Measurements from ENCODE around the gene IFI27.
"Not testable (repeated sequence)": the region's sequence is repeated elsewhere in the genome, so short reads cannot be mapped to it uniquely, and the experiment has no call there.

Gene IFI27

GRCh38 chr14:94126800-94127199 lies 16.3 kb downstream of the IFI27 start:
- DNase-seq, result no peak

- no peak for DNase-seq
Observed at GRCh38 chr14:94127330-94127729, 16.8 kb downstream of the IFI27 start.

DNA sequence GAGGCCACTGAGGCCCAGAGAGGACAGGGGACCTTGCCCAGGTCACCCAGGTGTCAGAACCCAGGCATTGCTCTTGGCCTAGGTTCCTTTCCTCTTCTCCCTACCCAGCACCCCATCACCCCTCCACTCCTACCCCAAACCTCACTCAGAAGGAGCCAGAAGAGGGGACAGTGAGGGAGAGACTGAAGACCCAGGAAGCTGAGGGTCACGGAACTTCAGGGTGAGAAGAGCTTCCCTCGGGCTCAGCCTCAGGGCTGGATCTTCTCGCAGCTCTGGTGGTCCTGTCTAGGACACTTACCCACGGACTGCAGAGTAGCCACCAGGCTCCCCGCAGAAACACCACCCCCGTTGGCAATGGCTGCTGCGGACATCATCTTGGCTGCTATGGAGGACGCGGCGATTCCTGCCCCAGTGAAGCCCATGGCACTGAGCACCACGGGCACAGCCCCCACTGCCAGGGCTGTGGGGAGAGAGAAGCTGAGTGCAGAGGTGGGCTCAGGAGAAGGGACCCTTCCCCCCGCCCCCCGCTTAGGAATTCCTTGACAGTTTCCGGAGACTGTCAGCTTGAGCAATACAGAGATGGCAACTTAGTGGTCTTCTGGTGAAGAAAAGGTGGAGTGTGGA lies 17.8 kb downstream of the IFI27 start:
- no peak for DNase-seq

DNA sequence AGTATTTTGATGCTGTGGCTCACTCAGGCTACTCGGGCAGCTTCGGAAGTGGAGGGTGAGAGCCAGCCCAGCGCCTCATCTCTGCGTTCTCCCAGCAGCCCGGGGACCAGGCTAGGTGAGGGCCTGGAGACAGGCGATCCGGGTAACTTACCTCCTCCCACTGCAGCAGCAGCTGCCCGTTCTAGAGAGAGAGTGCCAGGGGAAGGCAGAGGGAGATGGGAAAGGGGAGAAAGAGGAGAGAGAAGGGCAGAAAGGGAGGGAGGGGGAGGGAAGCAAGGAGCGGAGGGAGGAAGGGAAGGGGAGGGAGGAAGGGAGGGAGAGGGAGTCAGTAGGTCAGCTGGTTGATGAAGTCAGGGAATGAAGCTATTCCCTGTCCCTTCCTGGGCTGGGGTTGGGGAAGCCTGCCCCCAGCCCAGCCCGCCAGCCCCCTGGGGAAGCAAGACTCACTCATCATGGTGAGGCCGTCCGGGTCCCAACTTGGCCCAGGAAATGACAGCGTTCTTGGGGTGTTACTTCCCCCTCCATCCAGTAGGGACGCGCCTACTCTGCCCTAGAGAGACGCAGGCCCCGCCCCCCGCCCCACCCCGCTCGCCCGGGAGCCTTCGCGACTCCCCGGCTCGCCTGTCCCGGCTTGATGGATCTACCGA lies 18.7 kb downstream of the IFI27 start, which contains the start of gene IFI27L2:
IFI27L2 (minus strand) TSS at position 494 of the 647 bp plus-strand sequence; CDS start at position 454, 40 bp downstream.
- peak; percentile 74 to 75 for DNase-seq

DNA sequence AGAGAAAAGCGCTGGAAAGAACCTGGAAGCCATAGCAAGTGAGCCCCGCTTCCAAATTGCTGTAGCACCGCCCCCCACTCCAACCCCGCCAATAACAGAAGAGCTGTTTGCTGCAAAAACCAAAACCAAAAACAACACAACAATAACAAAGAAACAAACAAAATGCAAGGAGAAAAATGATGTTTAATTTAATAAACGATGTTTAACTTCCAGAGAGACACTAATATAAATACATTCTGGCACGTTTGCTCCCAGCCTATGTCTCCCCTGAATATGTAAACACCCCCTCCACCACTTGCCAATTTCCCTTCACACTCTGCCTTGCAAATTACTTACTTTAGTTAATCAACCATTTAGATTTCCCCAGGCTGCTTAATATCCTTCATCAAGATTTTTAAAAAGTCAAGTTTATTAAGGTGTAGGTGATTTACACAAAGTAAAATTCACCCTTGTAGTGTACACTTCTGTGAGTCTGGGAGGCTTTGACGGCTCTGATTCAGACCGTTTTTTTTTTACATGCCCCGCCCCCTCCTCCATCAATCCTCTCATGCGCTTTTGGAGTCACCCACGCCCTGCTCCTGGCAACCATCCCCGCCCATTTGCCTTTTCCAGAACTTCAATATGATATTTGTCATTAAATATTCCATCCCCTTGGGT lies 19.4 kb downstream of the IFI27 start:
- peak; percentile 32 to 45 for DNase-seq

GRCh38 chr14:94132285-94132887 lies 21.9 kb downstream of the IFI27 start:
- peak; percentile 56 to 70 for DNase-seq

DNA sequence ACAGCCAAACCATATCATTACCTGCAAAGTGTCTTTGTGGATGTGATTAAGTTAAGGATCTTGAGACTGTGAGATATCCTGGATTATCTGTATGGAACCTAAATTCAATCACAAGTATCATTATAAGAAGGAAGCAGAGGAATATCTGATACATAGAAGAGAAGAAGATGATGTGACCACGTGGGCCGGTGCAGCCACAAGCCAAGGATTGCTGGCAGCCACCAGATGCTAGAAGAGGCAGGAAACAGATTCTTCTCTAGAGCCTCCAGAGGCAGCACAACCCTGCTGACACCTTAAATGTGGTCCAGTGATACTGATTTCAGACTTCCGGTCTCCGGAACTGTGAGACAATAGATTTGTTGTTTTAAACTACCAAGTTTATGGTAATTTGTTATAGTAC lies 24.9 kb downstream of the IFI27 start:
- no peak for DNase-seq

- peak; percentile 91 to 94 for DNase-seq
Observed at GRCh38 chr14:94136575-94137331, 26.2 kb downstream of the IFI27 start.

- DNase-seq, result no peak
Observed at GRCh38 chr14:94138251-94138650, 27.7 kb downstream of the IFI27 start.

- DNase-seq, result no peak
Observed at GRCh38 chr14:94139006-94139405, 28.5 kb downstream of the IFI27 start.

DNA sequence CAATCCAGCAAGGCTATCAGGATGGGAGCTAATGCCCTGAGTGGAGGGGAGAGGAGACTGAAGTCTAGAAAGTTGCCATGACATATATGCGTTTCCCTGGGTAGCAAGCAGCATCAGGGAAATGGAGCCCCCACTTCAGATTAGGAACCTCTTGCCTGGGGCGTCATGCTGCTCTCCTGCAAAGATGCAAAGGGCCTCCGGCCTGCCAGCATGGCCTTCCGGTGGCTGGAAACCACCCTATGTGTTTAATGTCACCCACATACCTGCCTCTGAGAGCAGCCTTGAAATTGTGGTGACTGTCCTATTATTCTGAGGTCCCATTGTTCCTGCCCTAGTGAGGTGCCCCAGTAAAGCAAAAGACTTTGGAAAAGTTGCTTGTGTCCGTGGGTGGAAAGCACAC lies 28.9 kb downstream of the IFI27 start:
- DNase-seq, result no peak

GRCh38 chr14:94142247-94142646 lies 31.7 kb downstream of the IFI27 start:
- no peak for DNase-seq

DNA sequence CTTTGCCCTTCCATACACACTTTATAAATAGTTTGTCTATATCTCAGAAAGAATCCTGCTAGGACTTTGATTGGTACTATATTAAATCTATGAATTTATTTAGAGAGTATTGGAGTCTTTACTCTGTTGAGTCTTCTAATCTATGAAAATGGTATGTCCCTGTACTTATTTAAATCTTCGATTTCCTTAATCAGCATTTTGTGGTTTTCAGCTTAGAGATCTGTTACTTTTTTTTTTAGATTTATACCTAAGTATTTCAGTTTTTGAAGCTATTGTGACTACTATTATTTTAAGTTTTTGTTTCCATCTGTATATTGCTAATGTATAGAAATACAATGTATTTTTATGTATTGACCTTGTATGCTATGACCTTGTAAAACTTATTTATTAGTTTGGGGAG lies 32.3 kb downstream of the IFI27 start:
- DNase-seq, result no peak

GRCh38 chr14:94143239-94143638 lies 32.7 kb downstream of the IFI27 start:
- no peak for DNase-seq

DNA sequence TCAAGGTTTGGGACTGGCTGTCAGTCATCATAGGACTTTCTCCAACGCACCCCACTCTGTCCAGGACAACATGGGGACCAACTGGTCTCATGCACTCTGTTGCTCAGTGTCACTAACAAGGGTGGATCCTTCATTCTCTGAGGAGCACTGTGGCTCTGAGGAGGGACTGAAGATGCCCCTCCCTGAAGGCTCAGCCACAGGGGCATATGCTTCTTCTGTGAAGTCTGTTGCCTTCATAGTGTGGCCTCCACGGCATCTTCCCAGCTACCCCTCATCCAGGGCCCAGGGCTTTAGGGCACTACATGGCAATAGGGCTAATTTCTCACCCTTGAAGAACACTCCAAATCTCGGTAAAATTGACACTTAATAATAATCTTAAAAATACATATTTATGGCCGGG lies 33.2 kb downstream of the IFI27 start:
- no peak for DNase-seq

DNA sequence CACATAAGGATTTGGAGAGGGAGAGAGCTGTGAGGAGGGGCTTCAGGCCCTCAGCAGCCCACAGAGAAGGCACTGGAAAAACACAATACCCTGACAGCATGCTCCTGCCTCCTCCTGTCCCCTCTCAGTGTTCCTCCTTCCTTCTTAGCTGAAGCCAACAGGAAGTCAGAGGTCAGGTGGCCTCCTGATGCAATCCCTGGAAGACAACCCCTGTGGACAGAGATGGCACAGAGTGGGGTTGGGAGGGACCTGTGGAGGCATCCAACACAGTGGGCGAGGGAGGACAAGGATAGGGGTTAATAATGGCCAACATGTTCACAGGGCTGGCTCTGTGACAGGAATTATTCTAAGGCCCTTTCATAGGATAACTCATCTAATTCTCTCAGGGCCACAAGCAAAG lies 34.2 kb downstream of the IFI27 start:
- no peak for DNase-seq

DNA sequence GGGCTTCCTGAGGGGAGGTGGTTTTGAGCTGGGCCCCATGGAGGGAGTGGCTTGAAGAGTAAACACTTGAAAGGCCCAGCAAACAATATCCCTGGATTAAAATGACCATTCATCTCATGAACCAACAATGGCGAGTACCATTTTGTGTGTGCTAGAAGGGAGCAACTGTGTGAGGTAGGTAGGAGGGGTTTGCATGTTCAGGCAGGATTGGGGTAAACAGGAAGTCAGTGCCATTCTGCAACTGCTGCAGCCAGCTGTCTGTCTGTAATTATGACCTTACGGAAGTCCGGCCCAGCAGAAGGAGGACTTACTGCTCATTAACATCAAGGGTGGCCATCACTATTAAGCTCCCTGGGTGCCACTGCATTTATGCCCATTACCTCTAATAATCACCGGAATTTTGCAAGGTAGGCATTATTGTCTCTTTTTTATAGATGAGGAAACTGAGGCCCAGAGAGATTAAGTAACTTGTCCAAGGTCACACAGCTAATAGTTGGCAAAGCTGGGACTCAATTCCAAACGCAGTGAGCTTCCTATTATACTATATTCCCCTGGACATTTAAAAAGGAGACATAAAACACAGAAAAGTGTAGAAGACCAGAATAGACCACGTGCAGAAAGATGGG lies 35.5 kb downstream of the IFI27 start:
- DNase-seq, result no peak

GRCh38 chr14:94152676-94153075 lies 42.1 kb downstream of the IFI27 start:
- no peak for DNase-seq

- no peak for DNase-seq
Observed at GRCh38 chr14:94153750-94154342, 43.3 kb downstream of the IFI27 start.

DNA sequence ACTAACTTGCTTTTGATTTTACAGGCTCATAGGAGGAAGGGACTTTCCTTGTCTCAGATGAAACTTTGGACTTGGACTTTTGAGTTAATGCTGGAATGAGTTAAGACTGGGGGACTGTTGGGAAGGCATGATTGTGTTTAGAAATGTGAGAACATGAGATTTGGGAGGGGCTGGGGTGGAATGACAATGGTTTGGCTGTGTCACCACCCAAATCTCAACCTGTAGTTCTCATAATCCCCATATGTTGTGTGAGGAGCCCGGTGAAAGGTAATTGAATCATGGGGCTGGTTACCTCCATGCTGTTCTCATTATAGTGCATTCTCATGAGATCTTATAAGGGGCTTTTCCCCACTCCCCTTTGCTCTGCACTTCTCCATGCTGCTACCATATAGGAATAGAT lies 45.6 kb downstream of the IFI27 start:
- DNase-seq, result not testable (repeated sequence)

- DNase-seq, result no peak
Observed at GRCh38 chr14:94157197-94157596, 46.7 kb downstream of the IFI27 start.

DNA sequence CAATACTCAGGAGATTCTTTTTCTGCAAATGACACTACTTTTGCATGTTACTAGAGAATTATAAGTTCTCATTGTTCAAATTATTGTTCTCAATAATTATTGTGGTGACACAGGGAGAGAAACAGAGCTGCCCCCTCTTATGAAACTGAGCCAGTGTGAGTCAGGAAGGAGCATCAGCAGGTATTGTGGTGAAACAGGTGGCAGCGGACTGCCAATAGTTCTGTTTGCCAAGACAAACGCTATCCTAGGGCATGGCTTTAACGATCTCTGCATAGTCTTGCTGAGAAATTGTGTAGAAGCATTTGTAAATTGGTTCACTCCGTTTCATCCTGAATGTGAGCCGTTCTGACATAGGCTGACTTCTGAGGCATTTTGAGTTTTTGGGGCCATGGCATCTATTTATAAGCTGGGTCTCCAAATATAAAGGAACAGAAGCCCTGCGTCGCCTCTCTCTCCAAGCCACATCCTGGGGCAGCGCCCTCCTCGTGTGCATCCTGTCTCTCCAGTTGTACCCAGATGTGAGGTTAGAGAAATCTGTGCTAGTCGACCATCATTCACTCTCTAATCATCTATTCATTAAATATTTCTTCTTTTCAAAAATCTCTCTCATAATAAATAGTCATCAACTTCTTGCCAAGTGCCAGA lies 47.8 kb downstream of the IFI27 start:
- DNase-seq, result no peak
